Glomerular endothelial cell (primary cell): ENCODE results near the gene TCP10L. TPM values are rescaled to one million over a fixed set of nuclear protein-coding genes. Genes with fewer than 3 reads are reported as not detected.

Source experiments
- DNase-seq: peaks from one replicate; pipeline ENCODE4 v3.0.0-alpha.2; 2011; ENCODE audit warnings: low read depth, low spot score; ENCODE audit errors: extremely low read depth
- total RNA-seq: library from RNA; depleted of rRNA; stranded (reverse); fragments of >200 nt; gene quantifications from 2 replicates; pipeline ENCODE4 v1.2.3, GENCODE V29; 2015

The TCP10L gene
- total RNA-seq, 1 donor from 2014 or later, result 0.06 TPM

DNA sequence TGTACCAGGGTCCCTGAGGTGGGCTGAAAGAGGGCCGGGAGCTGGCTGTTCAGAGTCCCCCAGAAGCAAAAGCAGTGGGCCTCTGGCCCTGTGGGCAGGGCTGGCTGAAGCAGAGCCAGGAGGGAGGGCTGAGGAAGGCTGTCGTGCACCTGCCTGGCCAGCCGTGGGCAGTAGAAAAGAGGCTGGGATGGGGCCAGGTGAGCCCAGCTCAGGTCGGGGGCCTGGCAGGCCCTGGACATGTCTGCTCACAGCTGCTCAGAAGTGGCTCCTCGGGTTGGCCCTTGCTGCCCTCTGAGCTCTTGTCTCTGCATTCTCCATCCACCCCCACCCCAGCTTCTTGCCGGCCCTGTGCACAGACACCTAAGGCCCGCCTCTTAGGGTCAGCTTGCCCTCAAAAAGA lies 60.0 kb downstream of the TCP10L start:
- DNase-seq, result no peak

DNA sequence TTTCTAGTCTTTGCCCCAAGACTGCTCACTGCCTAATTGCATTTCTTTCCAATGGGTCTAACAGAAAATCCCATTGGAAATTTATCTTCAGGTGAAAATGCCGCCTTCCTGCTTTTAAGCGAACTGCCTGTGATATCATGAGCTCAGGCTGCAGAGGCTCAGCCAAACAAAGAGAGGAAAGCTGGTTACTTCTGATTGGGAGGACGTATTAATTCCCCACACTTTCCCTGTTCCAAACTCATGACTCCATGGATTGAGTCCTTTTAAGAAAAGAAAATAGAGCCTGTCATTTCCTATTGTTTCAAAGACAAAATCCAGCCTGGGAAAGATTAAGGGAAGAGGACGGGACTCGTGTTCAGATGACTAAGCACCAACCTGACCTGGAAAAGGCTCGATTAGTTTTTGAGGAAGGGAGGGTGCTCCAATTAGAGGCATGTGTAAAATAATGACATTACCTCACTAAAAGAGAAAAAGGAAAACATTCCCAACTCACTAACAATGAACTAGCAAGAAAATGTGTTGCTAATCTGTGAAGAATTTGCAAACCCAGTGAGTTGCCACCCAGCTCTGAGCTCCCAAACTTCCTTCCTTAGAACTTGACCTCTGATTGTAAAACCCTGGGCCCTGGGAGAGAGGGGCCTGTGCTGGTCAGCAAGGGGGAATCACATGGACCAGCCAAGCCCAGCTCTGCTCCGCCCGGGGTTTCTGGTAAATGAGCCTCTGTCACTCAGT lies 61.2 kb downstream of the TCP10L start:
- peak; percentile 100 for DNase-seq

Other genes with a start within 250 kb of the TCP10L start
- 13.6 and 20.2 TPM in 2 replicates for gene URB1, start 192.5 kb downstream of the TCP10L start, total RNA-seq
- gene EVA1C, start 172.8 kb downstream of the TCP10L start, total RNA-seq, result 36.1 and 41.2 TPM in 2 replicates
- 27.6 and 37.6 TPM in 2 replicates for gene CFAP298, start 26.9 kb upstream of the TCP10L start, total RNA-seq
- gene SYNJ1, start 142.5 kb upstream of the TCP10L start, total RNA-seq, result 9.2 and 16.0 TPM in 2 replicates
- 10.1 and 21.8 TPM in 2 replicates for gene PAXBP1, start 186.2 kb upstream of the TCP10L start, total RNA-seq